ENCODE results near the gene SYNM. TPM values are rescaled to one million over a fixed set of nuclear protein-coding genes. Genes with fewer than 3 reads are reported as not detected.

The SYNM gene
- total and polyA plus RNA-seq, 2 donors (not counting 1 experiment from before 2014, with no cell fraction given): 0.04 to 0.27 TPM

DNA sequence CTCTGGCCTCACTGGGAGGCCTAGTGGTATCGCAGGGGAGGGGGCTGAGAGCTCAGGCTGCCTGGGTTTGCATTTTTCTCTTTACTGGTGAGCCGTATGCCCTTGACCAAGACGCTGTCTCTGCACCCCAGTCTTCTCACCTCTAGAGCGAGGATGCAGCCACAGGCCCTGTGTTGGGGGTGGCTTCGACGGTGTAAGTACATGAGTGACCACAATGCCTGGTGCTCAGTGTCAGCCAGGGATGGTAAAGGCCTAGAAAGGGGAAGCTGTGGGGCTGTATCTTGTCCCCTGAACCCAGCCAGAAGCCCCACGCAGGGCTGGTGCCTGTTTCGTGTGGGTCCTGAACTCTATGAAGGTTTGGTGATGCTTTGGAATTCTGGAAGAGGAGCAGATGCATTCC is 19.8 kb downstream of the SYNM start:
- 83% methylated on average over 7 of the region's 8 CpGs for WGBS (ENCODE audit: insufficient coverage)
- POLR2A ChIA-PET: no interaction called here
- no peak overlapping the region for H3K9ac ChIP-seq (ENCODE audit: low read length)

DNA sequence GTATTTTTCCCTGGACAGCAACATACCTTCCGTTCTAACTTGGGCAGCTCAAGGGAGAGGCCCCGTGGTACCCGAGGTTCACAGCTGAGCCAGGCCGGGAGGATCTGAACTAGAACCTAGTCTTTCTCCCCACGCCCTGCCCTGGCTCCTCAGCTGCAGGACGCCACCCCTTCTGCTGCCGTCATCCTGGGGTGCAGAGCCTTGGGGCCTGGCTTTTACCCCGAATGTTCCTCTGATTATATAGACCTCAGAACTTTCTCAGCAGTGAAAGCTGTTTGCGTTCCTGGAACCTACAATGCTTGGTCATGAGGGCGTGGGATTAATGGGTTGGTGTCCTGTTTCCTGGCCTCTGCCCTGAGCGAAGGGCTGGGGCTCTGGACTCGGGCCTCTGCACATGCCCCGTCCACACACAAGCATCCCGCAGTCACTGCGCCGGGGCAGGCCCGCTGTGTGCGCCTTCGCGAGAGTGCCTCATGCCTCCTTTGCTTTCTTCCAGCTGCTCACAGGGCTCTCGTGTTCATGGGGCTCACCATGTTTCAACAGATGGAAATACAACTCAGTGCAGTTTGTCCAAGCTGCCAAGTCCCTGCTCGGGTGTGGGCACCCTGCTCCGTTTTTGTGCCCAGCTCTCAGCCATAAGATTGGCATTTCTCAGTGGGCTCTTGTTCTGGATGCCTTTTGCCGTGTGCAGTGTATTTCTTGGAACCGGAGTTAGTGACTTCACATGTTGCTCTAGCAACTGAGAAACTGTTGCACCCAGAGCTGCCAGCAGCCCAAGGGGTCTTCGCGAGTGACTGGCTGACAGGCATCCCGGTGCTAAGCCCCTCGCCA is 20.4 kb downstream of the SYNM start:
- Histone ChIP-seq H3K9ac (ENCODE audit: low read length) (no peak overlapping the region), H3K4me2 (replicated peaks; ENCODE audit: low read depth, low read length, poor library complexity, severe bottlenecking) (no peak overlapping the region), H3K4me1 (ENCODE audit: control insufficient read depth in 2 of 2, insufficient read depth in 2 of 2, low read length in 2 of 2) (no peaks in the 10 kb centered on the region), H4K20me1 (ENCODE audit: control insufficient read depth, insufficient read depth, low read length, poor library complexity, severe bottlenecking) (no peaks in the 10 kb centered on the region), H3K9me3 (ENCODE audit: control extremely low read depth in 1 of 3, control insufficient read depth in 2 of 3, insufficient read depth in 1 of 3, low read length in 2 of 3) (no peaks in the 10 kb centered on the region), H3K27ac (ENCODE audit: low read length in 2 of 2) (no peak overlapping the region), H3K27me3 (replicated peaks in 1 of 4; ENCODE audit: control extremely low read depth in 1 of 4, control insufficient read depth in 3 of 4, insufficient read depth in 4 of 4, low read length in 3 of 4) (peaks cover 0 to 3% (median 0%) of the 10 kb centered on the region in 4 experiments), H3K79me2 (ENCODE audit: control insufficient read depth, insufficient read depth, low read length) (no peaks in the 10 kb centered on the region), H3K4me3 (ENCODE audit: control extremely low read depth in 1 of 5, extremely low read depth in 1 of 5, insufficient read depth in 1 of 5, low read depth in 2 of 5, low read length in 4 of 5) (no peak overlapping the region), H2AFZ (ENCODE audit: insufficient read depth, low read depth, low read length, poor library complexity, severe bottlenecking) (no peak overlapping the region), H3K36me3 (replicated peaks in 1 of 2; ENCODE audit: control extremely low read depth in 1 of 2, control insufficient read depth in 1 of 2, extremely low read depth in 1 of 2, insufficient read depth in 2 of 2, low read length in 1 of 2) (no peaks in the 10 kb centered on the region)
- H3K4me3 Mint-ChIP-seq: no peak overlapping the region
- CTCF ChIA-PET: no interaction called here
- H3K4me1 Mint-ChIP-seq: peaks cover 5% of the 10 kb centered on the region
- 85% methylated on average over 27 of the region's 29 CpGs for WGBS (ENCODE audit: insufficient coverage)
- no peak for TF ChIP-seq EZH2 (IDR thresholded peaks at IDR 0.05; ENCODE audit: borderline replicate concordance, insufficient read depth, low read depth, low read length, poor library complexity, severe bottlenecking)
- TF ChIP-seq, protein P1, sequence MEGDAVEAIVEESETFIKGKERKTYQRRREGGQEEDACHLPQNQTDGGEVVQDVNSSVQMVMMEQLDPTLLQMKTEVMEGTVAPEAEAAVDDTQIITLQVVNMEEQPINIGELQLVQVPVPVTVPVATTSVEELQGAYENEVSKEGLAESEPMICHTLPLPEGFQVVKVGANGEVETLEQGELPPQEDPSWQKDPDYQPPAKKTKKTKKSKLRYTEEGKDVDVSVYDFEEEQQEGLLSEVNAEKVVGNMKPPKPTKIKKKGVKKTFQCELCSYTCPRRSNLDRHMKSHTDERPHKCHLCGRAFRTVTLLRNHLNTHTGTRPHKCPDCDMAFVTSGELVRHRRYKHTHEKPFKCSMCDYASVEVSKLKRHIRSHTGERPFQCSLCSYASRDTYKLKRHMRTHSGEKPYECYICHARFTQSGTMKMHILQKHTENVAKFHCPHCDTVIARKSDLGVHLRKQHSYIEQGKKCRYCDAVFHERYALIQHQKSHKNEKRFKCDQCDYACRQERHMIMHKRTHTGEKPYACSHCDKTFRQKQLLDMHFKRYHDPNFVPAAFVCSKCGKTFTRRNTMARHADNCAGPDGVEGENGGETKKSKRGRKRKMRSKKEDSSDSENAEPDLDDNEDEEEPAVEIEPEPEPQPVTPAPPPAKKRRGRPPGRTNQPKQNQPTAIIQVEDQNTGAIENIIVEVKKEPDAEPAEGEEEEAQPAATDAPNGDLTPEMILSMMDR (IDR thresholded peaks at IDR 0.05): no peak
- ATAC-seq (ENCODE audit: low read depth) (no peak), DNase-seq (no peak)
- H3K27me3 Mint-ChIP-seq: peaks cover 9% of the 10 kb centered on the region
- intact Hi-C loops (cut with micrococcal nuclease): no loop called here
- H3K9me3 Mint-ChIP-seq (ENCODE audit: insufficient read depth): no peaks in the 10 kb centered on the region
- H3K27ac Mint-ChIP-seq: no peak overlapping the region
- POLR2A ChIA-PET: no interaction called here

More for the DNA sequence above, 19.8 kb downstream of the SYNM start:
- CTCF ChIA-PET: no interaction called here
- Histone ChIP-seq H3K9me3 (ENCODE audit: control extremely low read depth in 1 of 3, control insufficient read depth in 2 of 3, insufficient read depth in 1 of 3, low read length in 2 of 3) (no peaks in the 10 kb centered on the region), H3K27me3 (replicated peaks in 1 of 4; ENCODE audit: control extremely low read depth in 1 of 4, control insufficient read depth in 3 of 4, insufficient read depth in 4 of 4, low read length in 3 of 4) (peaks cover 0 to 3% (median 0%) of the 10 kb centered on the region in 4 experiments), H3K4me2 (replicated peaks; ENCODE audit: low read depth, low read length, poor library complexity, severe bottlenecking) (no peak overlapping the region), H3K4me1 (ENCODE audit: control insufficient read depth in 2 of 2, insufficient read depth in 2 of 2, low read length in 2 of 2) (no peaks in the 10 kb centered on the region), H3K36me3 (replicated peaks in 1 of 2; ENCODE audit: control extremely low read depth in 1 of 2, control insufficient read depth in 1 of 2, extremely low read depth in 1 of 2, insufficient read depth in 2 of 2, low read length in 1 of 2) (no peaks in the 10 kb centered on the region), H3K79me2 (ENCODE audit: control insufficient read depth, insufficient read depth, low read length) (no peaks in the 10 kb centered on the region), H3K4me3 (ENCODE audit: control extremely low read depth in 1 of 5, extremely low read depth in 1 of 5, insufficient read depth in 1 of 5, low read depth in 2 of 5, low read length in 4 of 5) (no peak overlapping the region), H3K27ac (ENCODE audit: low read length in 2 of 2) (no peak overlapping the region), H2AFZ (ENCODE audit: insufficient read depth, low read depth, low read length, poor library complexity, severe bottlenecking) (no peak overlapping the region), H4K20me1 (ENCODE audit: control insufficient read depth, insufficient read depth, low read length, poor library complexity, severe bottlenecking) (no peaks in the 10 kb centered on the region)
- intact Hi-C loops (cut with micrococcal nuclease): no loop called here
- Mint-ChIP-seq H3K9me3 (ENCODE audit: insufficient read depth) (no peaks in the 10 kb centered on the region), H3K27ac (no peak overlapping the region), H3K4me1 (peaks cover 1% of the 10 kb centered on the region), H3K27me3 (peaks cover 5% of the 10 kb centered on the region), H3K4me3 (no peak overlapping the region)
- TF ChIP-seq, protein P1 (IDR thresholded peaks at IDR 0.05): no peak
- no peak for TF ChIP-seq EZH2 (IDR thresholded peaks at IDR 0.05; ENCODE audit: borderline replicate concordance, insufficient read depth, low read depth, low read length, poor library complexity, severe bottlenecking)
- DNase-seq: no peak
- ATAC-seq (ENCODE audit: low read depth): no peak
